Measurements from ENCODE around the gene NANOS1.

The NANOS1 gene

DNA sequence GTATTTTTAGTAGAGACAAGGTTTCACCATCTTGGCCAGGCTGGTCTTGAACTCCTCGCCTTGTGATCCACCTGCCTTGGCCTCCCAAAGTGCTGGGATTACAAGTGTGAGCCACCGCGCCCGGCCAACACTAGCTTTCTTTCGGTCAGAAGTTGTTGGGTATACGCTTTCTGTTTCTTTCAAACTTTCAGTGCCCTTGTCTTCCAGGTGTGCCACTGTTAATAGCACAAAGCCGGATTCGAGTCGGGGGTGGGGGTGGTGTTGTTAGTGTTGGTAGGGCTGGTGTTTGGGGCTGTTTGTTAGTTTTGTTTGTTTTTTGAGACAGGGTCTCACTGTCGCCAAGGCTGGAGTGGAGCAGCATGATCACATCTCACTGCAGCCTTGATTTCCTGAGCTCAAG is 33.8 kb upstream of the NANOS1 start:
- H3K9ac ChIP-seq (ENCODE audit: low read depth, low read length, poor library complexity), result no peak overlapping the region
- H3K23ac ChIP-seq (ENCODE audit: low read depth, low read length, poor library complexity), result no peak overlapping the region
- no peaks in the 10 kb centered on the region for H3K79me1 ChIP-seq (ENCODE audit: low read depth, low read length)
- H2BK5ac ChIP-seq (ENCODE audit: low read length), result no peak overlapping the region
- H2BK120ac ChIP-seq (ENCODE audit: low read depth, low read length), result no peak overlapping the region
- H3K27me3 ChIP-seq (ENCODE audit: control insufficient read depth in 3 of 3, insufficient read depth in 3 of 3, low read depth in 1 of 3, low read length in 3 of 3), result peaks cover 0 to 6% (median 2%) of the 10 kb centered on the region in 3 experiments
- H3K36me3 ChIP-seq (replicated peaks in 1 of 2; ENCODE audit: control insufficient read depth in 2 of 2, insufficient read depth in 2 of 2, low read length in 2 of 2), result no peaks in the 10 kb centered on the region
- no peaks in the 10 kb centered on the region for H3K9me3 ChIP-seq (replicated peaks in 1 of 2; ENCODE audit: control insufficient read depth in 2 of 2, insufficient read depth in 1 of 2, low read depth in 1 of 2, low read length in 2 of 2)
- no peak overlapping the region for H2AFZ ChIP-seq (ENCODE audit: low read length)
- no CpG with 5 or more reads among the region's 10 CpGs for WGBS, 2 donors (ENCODE audit: extremely low coverage in 2 of 2, insufficient read length in 2 of 2, insufficient replicate concordance in 1 of 2)
- no peak overlapping the region for H3K4me3 ChIP-seq (ENCODE audit: low read length in 2 of 2)
- H2BK12ac ChIP-seq (ENCODE audit: low read length), result no peak overlapping the region
- H4K8ac ChIP-seq (ENCODE audit: low read depth, low read length), result no peak overlapping the region
- no peak overlapping the region for H3K14ac ChIP-seq (ENCODE audit: low read length)
- no peak for DNase-seq (ENCODE audit: low spot score)
- no peak overlapping the region for H2AK5ac ChIP-seq (ENCODE audit: low read depth, low read length)
- H3K27ac ChIP-seq (replicated peaks; ENCODE audit: low read length), result no peak overlapping the region
- H4K91ac ChIP-seq (ENCODE audit: low read depth, low read length, poor library complexity), result no peak overlapping the region
- no peak overlapping the region for H3K4me2 ChIP-seq (ENCODE audit: insufficient read depth, low read length, poor library complexity, severe bottlenecking)
- H3K4ac ChIP-seq (ENCODE audit: low read length), result no peak overlapping the region
- H3K18ac ChIP-seq (ENCODE audit: low read length), result no peak overlapping the region
- H2BK15ac ChIP-seq (ENCODE audit: low read length), result no peak overlapping the region
- H3K4me1 ChIP-seq (ENCODE audit: control insufficient read depth in 2 of 2, insufficient read depth in 1 of 2, low read depth in 1 of 2, low read length in 2 of 2), result no peaks in the 10 kb centered on the region

DNA sequence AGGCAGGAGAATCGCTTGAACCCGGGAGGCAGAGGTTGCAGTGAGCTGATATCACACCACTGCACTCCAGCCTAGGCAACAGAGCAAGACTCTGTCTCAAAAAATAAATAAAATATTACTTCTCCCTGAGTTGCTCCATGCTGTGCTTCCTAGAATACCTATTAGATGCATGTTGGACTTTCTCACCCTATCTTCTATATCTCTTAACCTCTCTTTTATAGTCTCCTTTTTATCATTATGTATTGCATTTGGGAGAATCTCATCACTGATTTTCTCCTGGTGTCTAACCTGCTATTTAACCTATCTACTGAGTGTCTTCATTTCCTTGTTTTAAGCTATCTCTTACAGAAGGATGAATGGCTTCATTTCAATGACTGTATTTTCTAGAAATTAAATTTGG is 32.1 kb upstream of the NANOS1 start:
- H4K91ac ChIP-seq (ENCODE audit: low read depth, low read length, poor library complexity), result no peak overlapping the region
- no peaks in the 10 kb centered on the region for H3K79me1 ChIP-seq (ENCODE audit: low read depth, low read length)
- H3K4me3 ChIP-seq (ENCODE audit: low read length in 2 of 2), result no peak overlapping the region
- DNase-seq (ENCODE audit: low spot score), result no peak
- H2BK12ac ChIP-seq (ENCODE audit: low read length), result no peak overlapping the region
- H3K4ac ChIP-seq (ENCODE audit: low read length), result no peak overlapping the region
- no peak overlapping the region for H3K27ac ChIP-seq (replicated peaks; ENCODE audit: low read length)
- H3K18ac ChIP-seq (ENCODE audit: low read length), result no peak overlapping the region
- H3K23ac ChIP-seq (ENCODE audit: low read depth, low read length, poor library complexity), result no peak overlapping the region
- no peak overlapping the region for H2BK15ac ChIP-seq (ENCODE audit: low read length)
- no peak overlapping the region for H3K4me2 ChIP-seq (ENCODE audit: insufficient read depth, low read length, poor library complexity, severe bottlenecking)
- H3K14ac ChIP-seq (ENCODE audit: low read length), result no peak overlapping the region
- no CpG with 5 or more reads among the region's 2 CpGs for WGBS, 2 donors (ENCODE audit: extremely low coverage in 2 of 2, insufficient read length in 2 of 2, insufficient replicate concordance in 1 of 2)
- no peaks in the 10 kb centered on the region for H3K36me3 ChIP-seq (replicated peaks in 1 of 2; ENCODE audit: control insufficient read depth in 2 of 2, insufficient read depth in 2 of 2, low read length in 2 of 2)
- no peak overlapping the region for H2AFZ ChIP-seq (ENCODE audit: low read length)
- H3K9ac ChIP-seq (ENCODE audit: low read depth, low read length, poor library complexity), result no peak overlapping the region
- peaks cover 0 to 6% (median 0%) of the 10 kb centered on the region in 3 experiments for H3K27me3 ChIP-seq (ENCODE audit: control insufficient read depth in 3 of 3, insufficient read depth in 3 of 3, low read depth in 1 of 3, low read length in 3 of 3)
- no peak overlapping the region for H2BK5ac ChIP-seq (ENCODE audit: low read length)
- H2AK5ac ChIP-seq (ENCODE audit: low read depth, low read length), result no peak overlapping the region
- H3K9me3 ChIP-seq (replicated peaks in 1 of 2; ENCODE audit: control insufficient read depth in 2 of 2, insufficient read depth in 1 of 2, low read depth in 1 of 2, low read length in 2 of 2), result no peaks in the 10 kb centered on the region
- no peak overlapping the region for H2BK120ac ChIP-seq (ENCODE audit: low read depth, low read length)
- H4K8ac ChIP-seq (ENCODE audit: low read depth, low read length), result no peak overlapping the region
- H3K4me1 ChIP-seq (ENCODE audit: control insufficient read depth in 2 of 2, insufficient read depth in 1 of 2, low read depth in 1 of 2, low read length in 2 of 2), result no peaks in the 10 kb centered on the region

DNA sequence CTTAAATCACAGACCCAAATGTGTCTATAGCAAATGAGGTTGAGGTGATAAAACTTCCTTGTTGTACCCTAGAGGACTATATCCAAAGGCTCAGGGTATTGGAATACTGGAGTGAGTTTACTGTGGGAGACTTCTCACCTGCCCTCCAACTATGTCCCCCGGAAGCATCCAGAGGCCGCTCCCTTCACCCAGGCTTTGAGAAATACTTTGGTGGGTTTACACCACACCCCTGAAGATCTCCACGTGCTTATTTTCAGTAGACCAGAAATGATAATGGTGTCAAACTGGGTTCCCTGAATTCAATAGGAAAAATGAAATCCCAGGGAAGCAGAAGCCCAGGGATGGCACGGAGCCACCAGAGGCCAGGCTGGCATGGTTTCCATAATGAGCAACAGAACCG is 31.3 kb upstream of the NANOS1 start:
- H3K4me2 ChIP-seq (ENCODE audit: insufficient read depth, low read length, poor library complexity, severe bottlenecking), result no peak overlapping the region
- no peak overlapping the region for H2BK120ac ChIP-seq (ENCODE audit: low read depth, low read length)
- no peaks in the 10 kb centered on the region for H3K4me1 ChIP-seq (ENCODE audit: control insufficient read depth in 2 of 2, insufficient read depth in 1 of 2, low read depth in 1 of 2, low read length in 2 of 2)
- H3K14ac ChIP-seq (ENCODE audit: low read length), result no peak overlapping the region
- H3K36me3 ChIP-seq (replicated peaks in 1 of 2; ENCODE audit: control insufficient read depth in 2 of 2, insufficient read depth in 2 of 2, low read length in 2 of 2), result no peaks in the 10 kb centered on the region
- no peak overlapping the region for H4K91ac ChIP-seq (ENCODE audit: low read depth, low read length, poor library complexity)
- H3K9ac ChIP-seq (ENCODE audit: low read depth, low read length, poor library complexity), result no peak overlapping the region
- H2BK12ac ChIP-seq (ENCODE audit: low read length), result no peak overlapping the region
- no peak overlapping the region for H2AK5ac ChIP-seq (ENCODE audit: low read depth, low read length)
- no peak overlapping the region for H2AFZ ChIP-seq (ENCODE audit: low read length)
- H4K8ac ChIP-seq (ENCODE audit: low read depth, low read length), result no peak overlapping the region
- H3K27me3 ChIP-seq (ENCODE audit: control insufficient read depth in 3 of 3, insufficient read depth in 3 of 3, low read depth in 1 of 3, low read length in 3 of 3), result peaks cover 0 to 6% (median 0%) of the 10 kb centered on the region in 3 experiments
- H3K79me1 ChIP-seq (ENCODE audit: low read depth, low read length), result no peaks in the 10 kb centered on the region
- H3K27ac ChIP-seq (replicated peaks; ENCODE audit: low read length), result no peak overlapping the region
- DNase-seq (ENCODE audit: low spot score), result no peak
- no peak overlapping the region for H3K4me3 ChIP-seq (ENCODE audit: low read length in 2 of 2)
- no peak overlapping the region for H2BK15ac ChIP-seq (ENCODE audit: low read length)
- H3K4ac ChIP-seq (ENCODE audit: low read length), result no peak overlapping the region
- WGBS, 2 donors (ENCODE audit: extremely low coverage in 2 of 2, insufficient read length in 2 of 2, insufficient replicate concordance in 1 of 2), result no CpG with 5 or more reads among the region's 5 CpGs
- H3K18ac ChIP-seq (ENCODE audit: low read length), result no peak overlapping the region
- no peak overlapping the region for H2BK5ac ChIP-seq (ENCODE audit: low read length)
- H3K23ac ChIP-seq (ENCODE audit: low read depth, low read length, poor library complexity), result no peak overlapping the region
- H3K9me3 ChIP-seq (replicated peaks in 1 of 2; ENCODE audit: control insufficient read depth in 2 of 2, insufficient read depth in 1 of 2, low read depth in 1 of 2, low read length in 2 of 2), result no peaks in the 10 kb centered on the region

DNA sequence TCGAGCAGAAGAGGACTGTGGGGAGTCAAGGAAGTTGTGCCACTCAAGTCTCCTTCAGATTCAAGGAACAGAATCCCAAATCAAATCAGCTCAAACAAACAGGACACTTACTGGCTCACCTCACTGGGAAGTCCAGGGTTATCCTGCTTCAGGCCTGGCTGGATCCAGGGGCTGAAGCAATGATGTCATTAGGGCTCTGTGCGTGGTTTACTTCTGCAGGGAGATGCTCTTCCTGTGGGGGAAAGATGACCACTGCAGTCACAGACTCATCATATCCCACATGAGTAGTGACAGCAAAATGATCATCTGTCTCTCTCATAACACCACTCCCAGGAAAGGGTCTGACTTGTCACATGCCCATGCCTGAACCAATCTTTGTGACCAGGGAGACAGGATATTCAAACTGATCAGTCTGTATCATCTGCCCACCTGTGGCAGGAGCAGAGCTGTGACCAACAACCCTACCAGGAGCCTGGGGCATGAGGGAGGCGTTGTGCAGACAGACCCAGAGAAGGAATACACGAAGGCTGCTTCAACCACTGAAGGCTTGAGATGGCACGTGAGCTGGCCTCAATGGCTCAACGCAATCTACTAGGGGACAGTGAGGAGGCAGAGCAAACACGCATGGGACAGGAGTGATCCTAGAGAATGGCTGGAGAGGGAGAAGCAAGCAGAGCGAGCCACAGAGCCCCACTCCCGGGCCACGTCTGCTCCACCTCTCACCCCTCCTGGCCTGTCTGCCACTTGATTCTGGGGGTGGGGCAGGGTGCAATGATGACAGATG is 27.6 kb upstream of the NANOS1 start:
- no peak overlapping the region for H3K27ac ChIP-seq (replicated peaks; ENCODE audit: low read length)
- DNase-seq (ENCODE audit: low spot score), result no peak
- no peaks in the 10 kb centered on the region for H3K36me3 ChIP-seq (replicated peaks in 1 of 2; ENCODE audit: control insufficient read depth in 2 of 2, insufficient read depth in 2 of 2, low read length in 2 of 2)
- peaks cover 0 to 4% (median 0%) of the 10 kb centered on the region in 3 experiments for H3K27me3 ChIP-seq (ENCODE audit: control insufficient read depth in 3 of 3, insufficient read depth in 3 of 3, low read depth in 1 of 3, low read length in 3 of 3)
- H2BK5ac ChIP-seq (ENCODE audit: low read length), result no peak overlapping the region
- no peak overlapping the region for H2BK15ac ChIP-seq (ENCODE audit: low read length)
- no peaks in the 10 kb centered on the region for H3K79me1 ChIP-seq (ENCODE audit: low read depth, low read length)
- no peak overlapping the region for H3K18ac ChIP-seq (ENCODE audit: low read length)
- H2AK5ac ChIP-seq (ENCODE audit: low read depth, low read length), result no peak overlapping the region
- H3K9me3 ChIP-seq (replicated peaks in 1 of 2; ENCODE audit: control insufficient read depth in 2 of 2, insufficient read depth in 1 of 2, low read depth in 1 of 2, low read length in 2 of 2), result no peaks in the 10 kb centered on the region
- H4K91ac ChIP-seq (ENCODE audit: low read depth, low read length, poor library complexity), result no peak overlapping the region
- H3K14ac ChIP-seq (ENCODE audit: low read length), result no peak overlapping the region
- no peak overlapping the region for H4K8ac ChIP-seq (ENCODE audit: low read depth, low read length)
- no peak overlapping the region for H3K23ac ChIP-seq (ENCODE audit: low read depth, low read length, poor library complexity)
- H3K4me2 ChIP-seq (ENCODE audit: insufficient read depth, low read length, poor library complexity, severe bottlenecking), result no peak overlapping the region
- H2BK120ac ChIP-seq (ENCODE audit: low read depth, low read length), result no peak overlapping the region
- no peak overlapping the region for H3K4me3 ChIP-seq (ENCODE audit: low read length in 2 of 2)
- no peak overlapping the region for H2BK12ac ChIP-seq (ENCODE audit: low read length)
- no peak overlapping the region for H3K9ac ChIP-seq (ENCODE audit: low read depth, low read length, poor library complexity)
- H2AFZ ChIP-seq (ENCODE audit: low read length), result no peak overlapping the region
- H3K4ac ChIP-seq (ENCODE audit: low read length), result no peak overlapping the region
- no CpG with 5 or more reads among the region's 10 CpGs for WGBS, 2 donors (ENCODE audit: extremely low coverage in 2 of 2, insufficient read length in 2 of 2, insufficient replicate concordance in 1 of 2)
- peaks cover 0 to 2% of the 10 kb centered on the region in 2 donors for H3K4me1 ChIP-seq (ENCODE audit: control insufficient read depth in 2 of 2, insufficient read depth in 1 of 2, low read depth in 1 of 2, low read length in 2 of 2)

All from neuronal stem cell (in vitro differentiated cells).